Neutrophil (primary cell): ENCODE measurements around the gene SORBS1.

Source experiments
- H3K27ac ChIP-seq: fragments of 200-600 bp; sonication (generic); 2 replicates; pipeline ENCODE4 v1.5.1; 2016; ENCODE audit warnings: mild to moderate bottlenecking, moderate library complexity
- H3K27me3 ChIP-seq: fragments of 200-600 bp; sonication (generic); 2 replicates; pipeline ENCODE4 v1.6.0; 2016; ENCODE audit warnings: mild to moderate bottlenecking
- H3K36me3 ChIP-seq: fragments of 200-600 bp; sonication (generic); 2 replicates; pipeline ENCODE4 v1.5.1; 2017
- H3K4me1 ChIP-seq, 2 experiments: fragments of 200-600 bp in 1 of 2; sonication (generic) in 1 of 2; 1 replicate in 1 of 2; 2 replicates in 1 of 2; pipeline versions ENCODE4 v1.5.1 to v1.6.1; 2013 to 2016; ENCODE audit warnings: low read depth in 1 of 2, low read length in 1 of 2, mild to moderate bottlenecking in 1 of 2, moderate library complexity in 1 of 2; ENCODE audit not compliant: control insufficient read depth in 1 of 2, insufficient read depth in 1 of 2
- H3K4me3 ChIP-seq, 2 experiments: fragments of 200-600 bp in 1 of 2; sonication (generic) in 1 of 2; 1 replicate in 1 of 2; 2 replicates in 1 of 2; pipeline ENCODE4 v1.5.1; 2013 to 2016; ENCODE audit warnings: low read depth in 1 of 2, low read length in 1 of 2, mild to moderate bottlenecking in 1 of 2, moderate library complexity in 1 of 2
- H3K9me3 ChIP-seq: fragments of 200-600 bp; sonication (generic); 2 replicates; pipeline ENCODE4 v1.5.1; 2016
- TF ChIP-seq, protein P1 (sequence below): fragments of 200-600 bp; sonication (generic); IDR thresholded peaks from 2 replicates; pipeline ENCODE4 v1.5.1; 2016; ENCODE audit warnings: antibody characterized with exemption

SORBS1 gene

GRCh38 chr10:95459446-95460045 lies 101.6 kb downstream of the SORBS1 start:
- no peak overlapping the region for H3K4me3 ChIP-seq
- peaks cover 8% of the 10 kb centered on the region for H3K27me3 ChIP-seq
- no peaks in the 10 kb centered on the region for H3K4me1 ChIP-seq
- no peaks in the 10 kb centered on the region for H3K36me3 ChIP-seq
- no peak overlapping the region for H3K27ac ChIP-seq
- TF ChIP-seq, protein P1, sequence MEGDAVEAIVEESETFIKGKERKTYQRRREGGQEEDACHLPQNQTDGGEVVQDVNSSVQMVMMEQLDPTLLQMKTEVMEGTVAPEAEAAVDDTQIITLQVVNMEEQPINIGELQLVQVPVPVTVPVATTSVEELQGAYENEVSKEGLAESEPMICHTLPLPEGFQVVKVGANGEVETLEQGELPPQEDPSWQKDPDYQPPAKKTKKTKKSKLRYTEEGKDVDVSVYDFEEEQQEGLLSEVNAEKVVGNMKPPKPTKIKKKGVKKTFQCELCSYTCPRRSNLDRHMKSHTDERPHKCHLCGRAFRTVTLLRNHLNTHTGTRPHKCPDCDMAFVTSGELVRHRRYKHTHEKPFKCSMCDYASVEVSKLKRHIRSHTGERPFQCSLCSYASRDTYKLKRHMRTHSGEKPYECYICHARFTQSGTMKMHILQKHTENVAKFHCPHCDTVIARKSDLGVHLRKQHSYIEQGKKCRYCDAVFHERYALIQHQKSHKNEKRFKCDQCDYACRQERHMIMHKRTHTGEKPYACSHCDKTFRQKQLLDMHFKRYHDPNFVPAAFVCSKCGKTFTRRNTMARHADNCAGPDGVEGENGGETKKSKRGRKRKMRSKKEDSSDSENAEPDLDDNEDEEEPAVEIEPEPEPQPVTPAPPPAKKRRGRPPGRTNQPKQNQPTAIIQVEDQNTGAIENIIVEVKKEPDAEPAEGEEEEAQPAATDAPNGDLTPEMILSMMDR = no peak
- no peaks in the 10 kb centered on the region for H3K9me3 ChIP-seq

DNA sequence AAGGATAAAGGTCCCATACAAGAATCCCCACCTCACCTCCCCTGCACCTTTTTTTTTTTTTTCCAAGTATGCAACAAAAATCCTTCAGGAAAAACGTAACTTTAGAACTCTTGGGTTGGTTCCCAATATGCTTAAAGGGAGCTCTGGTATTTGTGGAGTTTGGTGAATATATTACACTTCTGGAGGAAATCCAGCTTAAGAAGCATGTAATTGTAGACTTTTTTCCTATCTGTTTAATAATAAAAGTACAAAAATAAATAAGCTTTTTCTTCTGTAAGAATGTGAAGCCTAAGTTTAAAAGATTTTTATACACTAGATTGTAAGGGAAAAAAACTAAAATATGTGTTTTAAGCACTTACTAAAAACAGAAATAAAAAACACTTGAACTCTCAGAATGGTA lies 102.3 kb downstream of the SORBS1 start:
- no peaks in the 10 kb centered on the region for H3K36me3 ChIP-seq

DNA sequence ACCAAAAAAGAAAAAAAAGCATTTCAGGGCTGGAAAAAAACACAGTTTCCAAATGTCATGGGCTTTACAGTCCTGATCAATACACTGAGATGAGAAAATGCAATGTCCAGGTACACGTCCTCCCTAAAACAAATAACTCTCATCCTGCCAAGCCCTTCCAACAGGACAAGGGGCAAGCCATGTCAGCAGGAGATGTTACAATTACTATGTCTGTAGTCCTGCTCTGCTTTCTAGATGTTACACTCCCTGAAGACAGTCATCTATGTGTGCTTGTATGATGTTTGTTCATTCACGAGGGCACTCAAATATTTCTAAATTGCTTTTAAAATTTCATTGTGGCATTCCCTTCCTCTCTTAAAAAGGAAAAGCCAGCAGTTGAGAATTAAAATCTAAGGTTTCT lies 103.2 kb downstream of the SORBS1 start:
- no peak overlapping the region for H3K27ac ChIP-seq
- H3K4me3 ChIP-seq = no peak overlapping the region
- H3K4me1 ChIP-seq = no peaks in the 10 kb centered on the region
- TF ChIP-seq, protein P1 = no peak
- H3K27me3 ChIP-seq = peaks cover 7% of the 10 kb centered on the region
- no peaks in the 10 kb centered on the region for H3K9me3 ChIP-seq
- H3K36me3 ChIP-seq = no peaks in the 10 kb centered on the region

More for the DNA sequence above, 102.3 kb downstream of the SORBS1 start:
- H3K27ac ChIP-seq = no peak overlapping the region
- no peaks in the 10 kb centered on the region for H3K4me1 ChIP-seq
- no peaks in the 10 kb centered on the region for H3K9me3 ChIP-seq
- H3K4me3 ChIP-seq = no peak overlapping the region
- TF ChIP-seq, protein P1 = no peak
- peaks cover 8% of the 10 kb centered on the region for H3K27me3 ChIP-seq

GRCh38 chr10:95457319-95457886 lies 103.8 kb downstream of the SORBS1 start:
- H3K36me3 ChIP-seq = no peaks in the 10 kb centered on the region
- peaks cover under 1% of the 10 kb centered on the region for H3K27me3 ChIP-seq
- H3K9me3 ChIP-seq = no peaks in the 10 kb centered on the region
- H3K4me3 ChIP-seq = no peak overlapping the region
- no peak overlapping the region for H3K27ac ChIP-seq
- no peaks in the 10 kb centered on the region for H3K4me1 ChIP-seq
- TF ChIP-seq, protein P1 = no peak

- TF ChIP-seq, protein P1 = no peak
- Histone ChIP-seq H3K4me3 (no peak overlapping the region), H3K4me1 (no peaks in the 10 kb centered on the region), H3K36me3 (no peaks in the 10 kb centered on the region), H3K9me3 (no peaks in the 10 kb centered on the region), H3K27me3 (no peaks in the 10 kb centered on the region), H3K27ac (no peak overlapping the region)
Observed at GRCh38 chr10:95456516-95456915, 104.7 kb downstream of the SORBS1 start.
